ENCODE measurements around the gene PLEKHD1.

Gene PLEKHD1

DNA sequence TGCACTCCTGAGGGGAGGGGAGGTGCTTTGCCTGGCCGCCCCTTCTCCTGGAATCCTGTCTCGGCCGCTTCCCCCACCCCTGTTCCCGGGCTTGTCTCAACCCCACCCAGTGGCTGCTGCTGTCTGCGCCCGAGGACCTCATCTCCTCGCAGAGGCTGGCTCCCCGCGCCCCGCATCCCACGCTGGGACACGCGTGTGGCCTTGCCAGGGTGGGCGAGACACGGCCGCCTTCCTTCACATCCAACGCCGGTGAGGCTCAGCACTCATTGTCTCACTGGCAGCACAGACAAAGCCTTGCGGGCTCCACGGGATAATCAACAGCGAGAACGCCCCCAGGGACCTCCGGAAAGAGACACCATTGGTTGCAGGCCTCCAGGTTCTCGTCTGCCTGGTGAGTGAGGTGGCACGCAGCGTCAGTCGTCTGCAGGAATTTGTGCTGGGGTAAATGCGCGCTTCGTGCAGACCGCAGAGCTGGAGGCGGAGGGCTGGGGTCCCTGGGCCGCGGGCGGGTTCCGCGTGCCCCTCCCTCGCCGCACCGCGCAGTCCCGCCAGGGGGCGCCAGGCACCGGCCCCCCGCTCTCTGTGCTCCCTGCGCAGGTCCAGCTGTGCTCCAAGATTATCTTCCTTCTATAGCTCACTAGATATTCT, 63.3 kb downstream of the PLEKHD1 start:
- no peak for DNase-seq (ENCODE audit: low spot score)

DNA sequence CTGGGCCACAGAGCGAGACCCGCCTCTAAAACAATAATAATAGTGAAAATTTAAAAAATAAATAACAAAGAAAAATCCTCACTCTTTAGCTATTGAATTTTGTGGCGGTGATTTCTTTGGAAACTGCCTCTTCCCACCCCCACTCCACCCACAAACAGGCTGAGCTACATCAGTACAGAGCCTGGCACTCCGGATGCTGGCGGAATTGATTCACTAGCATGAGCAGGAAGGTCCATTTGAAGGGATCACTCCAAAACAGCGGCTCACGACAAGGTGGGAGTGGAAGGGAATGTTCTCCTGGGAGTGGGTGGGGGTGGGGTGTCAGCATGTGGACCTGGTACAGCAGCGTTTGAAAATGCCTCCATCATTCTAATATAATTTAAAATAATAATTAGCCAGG, 64.0 kb downstream of the PLEKHD1 start:
- no peak for DNase-seq (ENCODE audit: low spot score)

DNA sequence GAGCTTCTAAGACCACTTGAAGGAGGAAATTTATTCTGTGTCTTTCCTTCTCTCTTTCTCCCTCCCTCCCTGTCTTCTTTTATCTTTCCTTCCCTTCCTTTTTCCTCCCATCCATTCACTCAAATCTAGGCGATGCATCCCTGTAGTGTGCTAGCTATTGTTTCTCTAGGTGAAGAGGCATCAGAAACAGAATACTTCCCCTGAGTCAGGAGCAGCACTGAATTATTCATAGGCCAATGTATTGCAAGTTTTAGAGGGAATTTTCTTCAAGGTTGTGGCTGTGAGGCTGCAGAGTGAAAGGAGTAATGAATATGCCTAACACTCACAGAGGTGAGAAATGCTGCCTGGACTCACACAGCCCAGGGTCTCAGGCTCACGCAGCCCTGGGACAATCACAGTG, 67.0 kb downstream of the PLEKHD1 start:
- DNase-seq (ENCODE audit: low spot score), result no peak

DNA sequence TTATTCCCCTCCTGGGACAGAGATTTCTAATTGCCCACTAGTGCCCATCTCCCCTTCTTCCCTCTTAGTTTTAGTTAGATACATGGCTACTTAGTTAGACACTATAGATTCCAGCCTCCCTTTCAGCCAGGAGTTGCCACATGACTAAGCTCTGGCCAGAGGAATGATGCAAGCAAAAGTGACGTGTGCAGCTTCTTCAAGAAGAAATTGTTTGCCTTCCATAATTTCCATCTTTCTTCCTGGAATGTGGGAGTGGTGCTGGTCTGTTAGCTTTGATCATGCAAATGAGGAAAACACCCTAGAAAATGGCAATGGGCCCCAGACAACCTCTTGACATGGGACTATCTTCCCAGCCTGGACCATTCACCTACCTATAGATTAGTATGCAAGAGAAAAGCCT, 68.7 kb downstream of the PLEKHD1 start:
- no peak for DNase-seq (ENCODE audit: low spot score)

DNA sequence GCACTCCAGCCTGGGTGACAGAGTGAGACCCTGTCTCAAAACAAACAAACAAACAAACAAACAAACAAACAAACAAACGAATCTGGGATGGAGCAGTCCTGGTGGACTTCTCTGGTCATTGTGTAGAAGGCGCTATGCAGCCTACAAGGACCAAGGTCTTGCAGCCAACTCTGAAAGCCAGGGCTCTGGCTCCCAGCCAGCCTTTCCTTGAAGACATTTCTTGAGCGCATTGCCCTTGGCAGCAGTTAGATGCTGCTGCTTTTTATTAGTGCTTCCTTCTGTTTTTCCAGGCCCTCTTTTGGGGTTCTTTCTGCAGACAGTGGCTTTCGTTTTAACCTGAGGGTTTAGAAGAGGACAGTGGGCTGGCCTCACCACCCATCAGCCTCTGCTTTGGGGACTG, 70.0 kb downstream of the PLEKHD1 start:
- no peak for DNase-seq (ENCODE audit: low spot score)

DNA sequence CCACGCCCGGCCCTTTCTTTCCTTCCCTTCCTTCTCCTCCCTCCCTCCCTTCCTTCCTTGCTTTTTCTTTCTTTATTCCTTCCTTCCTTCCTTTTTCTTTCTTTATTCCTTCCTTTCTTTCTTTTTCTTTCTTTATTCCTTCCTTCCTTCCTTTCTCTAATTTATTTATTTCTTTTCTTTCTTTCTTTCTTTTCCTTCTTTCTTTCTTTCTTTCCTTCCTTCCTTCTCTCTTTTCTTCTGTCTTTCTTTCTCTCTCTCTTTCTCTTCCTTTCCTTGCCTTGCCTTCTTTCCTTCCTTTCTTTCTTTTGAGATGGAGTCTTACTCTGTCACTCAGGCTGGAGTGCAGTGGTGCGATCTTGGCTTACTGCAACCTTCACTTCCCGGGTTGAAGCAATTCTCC, 74.2 kb downstream of the PLEKHD1 start:
- DNase-seq (ENCODE audit: low spot score), result no peak

DNA sequence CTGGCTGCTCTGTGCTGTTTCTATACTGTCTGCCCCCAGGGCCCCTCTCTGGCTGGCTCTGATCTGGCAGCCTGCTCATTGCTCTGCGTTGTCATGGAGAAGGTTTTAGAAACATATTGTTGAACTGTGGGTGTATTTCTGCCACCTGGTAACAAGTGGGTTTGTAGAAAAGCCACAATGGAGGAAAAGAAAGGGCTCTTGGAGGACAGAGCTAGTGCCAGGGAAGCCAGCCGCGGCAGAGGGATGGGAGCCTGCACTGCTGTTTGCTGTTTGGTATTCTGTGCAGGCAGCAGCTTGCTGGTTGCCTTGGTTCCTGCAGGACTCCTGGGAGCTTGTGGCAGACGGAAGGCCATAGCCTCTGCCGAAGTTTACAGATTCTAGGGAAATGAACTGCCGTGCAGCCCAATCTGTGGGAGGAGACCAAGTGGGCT, 75.1 kb downstream of the PLEKHD1 start:
- peak; percentile 70 for DNase-seq (ENCODE audit: low spot score)

DNA sequence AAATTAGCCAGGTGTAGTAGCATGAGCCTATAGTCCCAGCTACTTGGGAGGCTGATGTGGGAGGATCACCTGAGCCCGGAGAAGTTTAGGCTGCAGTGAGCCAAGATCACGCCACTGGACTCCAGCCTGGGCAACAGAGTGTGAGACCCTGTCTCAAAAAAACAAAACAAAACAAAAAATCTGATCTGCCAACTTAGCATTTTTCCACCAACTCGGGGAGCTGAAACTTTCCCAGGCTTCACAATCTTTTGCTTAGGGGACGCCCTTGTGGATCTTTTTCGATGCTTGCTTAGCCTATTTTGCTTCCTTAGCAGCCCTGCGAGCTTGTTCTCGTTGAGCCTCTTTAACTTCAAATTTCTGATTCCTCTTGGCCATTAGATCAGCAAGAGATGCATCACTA, 76.3 kb downstream of the PLEKHD1 start:
- DNase-seq (ENCODE audit: low spot score), result no peak

DNA sequence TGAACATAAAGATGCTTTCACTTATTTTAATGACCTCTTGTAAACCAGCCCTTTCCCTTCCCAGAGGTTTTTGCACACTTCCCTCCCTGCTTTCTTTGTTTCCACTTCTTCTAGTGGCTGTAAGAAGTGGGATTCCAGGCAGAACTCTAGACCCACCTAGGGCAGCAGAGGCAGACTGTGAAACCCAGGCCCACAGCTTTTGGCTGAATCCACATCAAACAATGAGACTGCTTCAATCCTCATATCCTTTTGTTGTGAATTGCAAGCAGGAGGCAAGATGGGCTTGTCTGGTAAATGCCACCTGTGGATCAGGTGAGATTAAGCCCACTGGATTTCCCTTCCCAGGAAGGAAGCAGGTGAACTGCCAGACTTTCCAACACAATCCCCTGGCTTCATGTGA, 77.4 kb downstream of the PLEKHD1 start:
- DNase-seq (ENCODE audit: low spot score), result no peak

DNA sequence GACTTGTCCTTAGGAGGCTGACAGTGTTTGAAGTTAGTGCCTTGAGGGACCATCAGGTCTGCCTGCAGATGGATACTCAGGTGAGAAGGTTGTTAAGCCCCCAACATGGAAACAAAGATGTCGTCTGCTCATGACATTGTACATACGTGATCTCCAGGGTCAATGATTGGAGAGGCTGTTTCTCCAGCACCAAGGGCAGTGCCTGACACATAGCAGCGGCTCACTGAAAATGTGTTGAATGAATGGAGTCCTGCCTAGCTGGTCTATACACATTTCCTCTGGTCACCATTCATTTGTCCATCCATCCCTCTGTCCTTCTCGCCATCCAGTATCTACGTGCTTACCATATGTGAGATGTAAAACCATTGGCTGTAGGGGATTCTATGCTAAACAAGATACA, 83.0 kb downstream of the PLEKHD1 start:
- no peak for DNase-seq (ENCODE audit: low spot score)

DNA sequence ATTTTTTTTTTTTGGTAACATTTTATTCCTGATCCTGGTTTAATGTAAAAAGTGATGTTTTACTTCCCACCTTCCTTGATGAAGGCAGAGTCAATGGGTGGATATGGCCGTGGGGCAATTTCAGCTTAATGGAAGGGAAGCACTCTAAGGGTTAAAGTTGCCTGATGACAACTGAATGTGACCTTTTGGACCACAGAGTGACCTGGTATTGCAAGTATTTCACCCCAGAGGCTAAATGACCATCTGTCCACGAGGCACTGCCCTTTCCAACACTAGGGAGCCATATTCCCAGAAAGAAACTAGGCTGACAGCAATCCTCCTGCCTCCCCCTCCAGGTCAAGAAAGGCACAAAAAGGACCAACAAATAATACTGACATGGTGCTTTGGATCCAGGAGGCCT, 85.3 kb downstream of the PLEKHD1 start:
- DNase-seq (ENCODE audit: low spot score), result no peak

DNA sequence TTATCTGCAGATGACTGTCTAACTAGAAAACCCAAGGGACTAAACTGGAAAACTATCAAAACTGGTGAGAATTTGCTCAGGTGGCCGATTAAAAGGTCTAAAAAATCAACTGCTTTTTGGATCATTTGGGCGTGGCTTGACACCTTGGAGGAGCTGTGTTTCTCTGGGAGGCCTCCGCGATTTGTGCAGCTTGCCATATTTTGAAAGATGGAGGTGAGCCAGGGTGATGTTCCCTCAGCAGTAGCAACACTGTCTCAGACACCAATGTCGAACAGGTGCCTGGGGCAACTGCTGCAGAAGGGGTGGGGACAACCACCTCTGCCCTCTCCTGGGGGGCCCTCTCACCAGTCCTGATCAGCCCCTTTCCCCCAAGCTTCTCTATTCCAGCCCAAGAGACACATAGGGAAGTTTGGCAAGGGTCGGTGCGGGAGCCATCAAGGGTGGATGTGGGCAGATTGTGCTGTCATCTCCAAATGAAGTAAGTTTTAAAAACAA, 86.4 kb downstream of the PLEKHD1 start:
- peak; percentile 63 for DNase-seq (ENCODE audit: low spot score)

DNA sequence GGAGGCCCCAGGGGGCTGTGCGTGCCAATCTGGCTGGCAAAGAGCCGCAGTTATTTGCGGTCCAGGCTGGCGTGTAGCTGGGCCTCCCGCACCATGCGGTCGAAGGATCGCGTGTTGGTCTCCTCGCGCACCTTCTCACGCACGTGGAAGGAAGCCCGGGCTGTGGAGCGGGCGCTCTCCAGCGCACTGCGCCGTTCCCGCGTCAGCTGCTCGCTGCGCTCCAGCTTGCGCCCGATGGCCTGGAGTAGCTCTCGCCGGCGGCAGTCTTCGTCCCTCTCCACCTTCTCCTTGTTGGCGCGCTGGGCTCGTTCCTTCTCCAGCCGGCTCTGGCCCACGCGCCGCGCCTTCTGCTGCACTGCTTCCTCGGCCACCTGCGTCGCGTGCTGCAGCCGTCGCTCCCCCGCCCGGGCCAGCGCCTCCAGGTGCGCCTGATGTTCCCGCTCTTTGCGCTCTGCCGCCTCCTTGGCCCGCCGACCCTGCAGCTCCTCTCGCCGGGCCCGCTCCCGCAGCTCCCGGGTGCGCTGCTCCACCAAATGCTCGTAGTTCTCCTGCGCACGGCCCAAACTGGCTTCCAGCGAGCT, 87.0 kb downstream of the PLEKHD1 start:
- no peak for DNase-seq (ENCODE audit: low spot score)

DNA sequence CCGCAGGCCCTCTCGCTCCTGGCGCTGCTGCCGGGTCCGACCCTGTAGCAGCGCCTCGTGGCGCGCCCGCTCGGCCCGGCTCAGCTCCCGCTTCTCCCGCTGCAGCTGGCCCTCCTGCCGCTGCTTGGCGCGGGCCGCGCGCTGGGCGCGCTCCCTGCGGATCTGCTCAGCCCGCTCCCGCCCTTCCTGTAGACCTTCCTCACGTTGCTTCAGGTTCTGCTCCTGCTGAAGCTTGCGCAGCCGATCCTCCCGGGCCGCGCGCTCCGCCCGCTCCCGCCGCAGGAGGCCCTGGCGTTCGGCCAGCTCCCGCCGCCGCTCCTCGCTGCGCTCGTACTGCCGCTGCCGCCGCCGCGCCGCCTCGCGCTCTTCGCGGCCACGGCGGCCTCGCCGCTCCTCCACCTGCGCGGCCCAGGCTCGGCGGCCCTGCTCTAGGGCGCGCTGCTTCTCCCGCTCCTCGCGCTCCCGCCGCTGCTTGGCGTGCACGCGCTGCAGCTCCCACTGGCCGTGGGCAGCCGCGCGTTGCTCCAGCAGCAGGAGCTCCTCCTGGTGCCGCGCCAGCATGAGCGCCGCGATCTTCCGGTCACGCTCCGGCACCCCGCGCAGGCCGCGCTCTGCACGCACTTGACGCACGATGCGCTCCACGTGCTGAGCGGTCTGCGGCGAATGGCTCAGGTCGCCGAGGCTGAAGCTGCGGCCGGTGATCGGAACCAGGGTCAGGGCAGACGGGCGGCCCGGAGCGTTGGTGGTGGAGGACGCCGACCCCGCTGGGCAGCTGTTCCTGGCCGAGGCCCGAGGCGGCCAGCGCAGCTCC, 87.7 kb downstream of the PLEKHD1 start:
- DNase-seq (ENCODE audit: low spot score), result no peak

DNA sequence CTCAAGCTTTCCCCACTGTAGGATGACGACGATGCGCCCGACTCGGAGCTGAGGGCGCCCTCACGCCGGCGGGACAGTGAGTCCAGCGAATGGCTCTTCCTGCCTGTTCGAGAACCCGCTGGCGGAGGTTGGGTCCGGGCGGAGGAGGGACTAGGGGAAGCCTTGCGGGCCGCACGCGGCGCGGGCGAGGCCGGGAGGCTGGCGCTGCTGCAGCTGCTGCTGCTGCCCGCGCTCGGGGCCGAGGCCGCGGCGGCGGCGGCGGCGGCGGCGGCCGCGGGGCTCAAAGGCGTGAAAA, 88.3 kb downstream of the PLEKHD1 start:
- no peak for DNase-seq (ENCODE audit: low spot score)

DNA sequence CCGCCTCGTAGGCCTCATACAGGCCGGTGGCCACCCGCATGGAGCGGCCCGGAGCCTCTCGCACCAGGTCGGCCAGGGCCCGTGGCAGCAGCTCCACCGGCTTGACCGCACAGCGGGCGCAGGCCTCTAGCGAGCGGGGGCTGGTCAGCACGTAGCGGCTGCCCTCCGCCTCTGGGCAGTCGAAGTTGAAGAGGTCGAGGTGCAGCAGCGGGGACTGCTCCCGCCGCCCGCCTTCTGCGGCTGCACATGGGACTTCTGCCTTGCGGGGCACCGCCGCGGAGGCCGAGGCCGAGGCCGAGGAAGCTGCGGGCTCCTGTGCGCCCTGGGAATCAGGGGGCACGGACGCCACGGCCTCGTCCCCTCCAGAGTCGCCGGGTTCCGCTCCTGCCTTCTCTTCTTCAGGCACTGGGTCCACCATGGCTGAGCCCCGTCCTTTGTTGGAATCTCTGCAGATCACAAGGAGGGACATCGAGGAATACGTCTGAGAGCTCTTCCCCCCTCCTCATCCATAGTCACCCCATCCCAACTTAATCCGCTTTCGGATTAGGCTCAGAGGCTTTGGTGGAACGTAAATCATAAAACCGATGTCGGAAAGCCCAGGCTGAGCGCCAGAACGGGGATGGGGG, 88.8 kb downstream of the PLEKHD1 start:
- DNase-seq (ENCODE audit: low spot score), result no peak

DNA sequence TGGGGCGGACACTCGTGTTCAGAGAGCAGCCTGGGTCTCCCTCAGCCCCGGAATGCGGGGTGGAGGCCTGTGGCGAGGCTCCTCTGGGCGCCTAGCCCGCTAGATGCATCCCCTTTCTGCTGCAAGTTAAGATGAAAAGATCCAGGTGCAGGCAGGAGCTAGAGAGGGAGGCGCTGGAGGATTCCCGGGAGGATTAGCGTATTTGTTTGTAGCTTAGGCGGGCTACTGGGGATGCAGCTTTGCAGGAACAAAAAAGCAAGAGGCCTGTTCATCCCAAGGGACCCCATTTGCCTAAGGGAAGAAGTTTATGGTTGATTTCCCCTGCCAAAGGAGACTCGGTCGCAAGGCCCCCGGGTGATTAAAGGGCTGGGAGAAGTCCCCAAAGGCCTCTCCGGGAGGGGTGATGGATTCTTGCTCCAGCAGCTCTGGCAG, 89.3 kb downstream of the PLEKHD1 start:
- peak; percentile 45 for DNase-seq (ENCODE audit: low spot score)

DNA sequence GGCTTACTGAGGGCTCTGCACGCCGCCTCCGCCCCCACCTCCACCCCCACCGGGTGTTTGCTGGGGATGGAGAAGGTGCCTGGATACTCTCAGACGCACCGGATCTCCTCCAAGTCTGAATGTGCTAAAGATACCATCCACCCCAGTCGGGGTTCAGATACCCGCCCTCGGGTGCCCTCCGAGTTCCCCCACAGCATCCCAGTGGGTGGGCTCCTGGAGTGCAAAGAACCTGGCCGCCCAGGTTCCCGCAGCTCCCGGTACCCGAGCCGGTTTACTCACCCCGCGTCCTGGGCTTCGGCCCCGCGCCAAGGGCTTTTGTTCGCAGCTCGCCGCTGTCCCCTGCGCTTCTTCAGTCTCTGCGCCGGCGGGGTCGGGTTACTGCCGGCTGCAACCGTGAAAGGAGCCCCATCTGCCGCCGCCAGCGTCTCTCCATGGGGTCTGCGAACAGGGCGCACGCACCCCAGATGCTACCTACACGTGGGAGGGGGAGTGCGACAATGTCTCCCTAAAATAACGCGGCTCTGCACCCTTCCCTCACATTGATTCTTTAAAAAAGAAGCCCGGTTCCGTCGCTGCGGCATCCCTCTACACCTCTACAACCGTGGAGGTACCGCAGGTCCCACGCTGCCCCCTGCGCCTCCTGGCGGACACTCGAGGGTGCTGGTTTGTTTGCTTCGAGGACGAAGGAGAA, 89.9 kb downstream of the PLEKHD1 start, which contains the start of gene CCDC177:
CCDC177 (minus strand) TSS at position 609 of the 691 bp plus-strand sequence. CDS start 1,249 bp downstream, outside the sequence.
- DNase-seq (ENCODE audit: low spot score), result peak; percentile 81

DNA sequence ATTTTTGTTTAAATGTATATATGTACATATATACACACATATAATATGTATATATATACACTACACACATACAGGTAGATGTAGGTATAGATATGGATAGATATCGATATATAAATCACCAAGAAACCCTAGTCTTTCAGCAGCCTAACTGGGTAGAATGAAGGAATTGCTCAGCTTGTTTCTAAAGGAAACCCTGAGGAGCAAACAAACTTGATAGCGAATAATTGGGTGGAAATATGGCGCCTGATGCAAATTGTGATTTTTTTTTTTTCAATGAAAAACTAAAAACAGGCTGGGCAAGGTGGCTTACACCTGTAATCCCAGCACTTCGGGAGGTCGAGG, 90.4 kb downstream of the PLEKHD1 start:
- no peak for DNase-seq (ENCODE audit: low spot score)

DNA sequence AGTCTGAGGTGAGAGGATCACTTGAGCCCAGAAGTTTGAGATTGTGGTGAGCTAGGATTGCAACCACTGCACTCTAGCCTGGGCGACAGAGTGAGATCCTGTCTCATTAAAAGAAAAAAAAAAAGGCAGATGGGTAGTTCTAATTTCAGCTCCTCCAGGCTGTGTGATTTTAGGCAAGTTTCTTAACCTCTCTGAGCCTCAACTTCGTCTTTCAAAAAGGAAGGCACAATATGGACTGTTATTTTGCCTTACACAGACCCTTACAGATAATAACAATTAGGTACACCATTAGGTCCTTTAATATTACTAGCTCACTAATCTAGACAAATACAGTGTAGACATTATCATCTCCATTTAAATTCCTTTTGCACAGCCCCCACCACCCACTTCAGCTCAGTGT, 94.9 kb downstream of the PLEKHD1 start:
- no peak for DNase-seq (ENCODE audit: low spot score)

DNA sequence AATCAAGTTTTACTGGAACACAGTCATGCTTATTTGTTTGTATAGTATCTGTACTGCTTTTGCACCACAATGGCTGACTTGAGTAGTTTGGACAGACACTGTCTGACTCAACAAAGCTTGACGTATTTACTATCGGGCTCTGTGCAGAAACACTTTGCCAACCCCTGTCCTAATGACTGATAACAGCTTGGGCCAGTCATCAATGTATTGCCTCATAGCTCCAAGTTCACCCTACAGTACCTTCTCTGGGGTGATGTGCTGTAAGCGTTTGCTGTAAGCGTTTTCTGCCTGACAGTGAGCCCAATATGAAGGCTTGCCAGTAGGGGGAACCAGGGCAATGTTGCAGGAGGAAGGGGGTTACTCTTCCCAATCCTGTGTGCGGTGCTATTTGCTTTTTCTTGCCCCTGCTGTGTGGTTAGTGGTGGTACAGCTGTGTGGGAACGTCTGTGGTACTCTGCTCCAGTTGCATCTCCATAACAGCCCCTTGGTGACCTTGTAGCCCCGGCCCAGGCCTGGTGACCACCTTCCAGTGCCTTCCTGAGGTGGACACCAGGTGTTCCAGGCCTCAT, 95.6 kb downstream of the PLEKHD1 start:
- peak; percentile 51 for DNase-seq (ENCODE audit: low spot score)
